Activated CD8-positive, alpha-beta memory T cell treated with anti-CD3 and anti-CD28 coated beads, Interleukin-2, amount 50 U/mL, for 24 hours (primary cell): ENCODE measurements around the gene MRRF.
A peak's percentile ranks its signal among the peaks of the same experiment; 100 is the strongest.

Source experiments
- DNase-seq: peaks from one replicate; pipeline ENCODE4 v3.0.0-alpha.2; 2020; ENCODE audit errors: extremely low read depth

Gene MRRF, protein sequence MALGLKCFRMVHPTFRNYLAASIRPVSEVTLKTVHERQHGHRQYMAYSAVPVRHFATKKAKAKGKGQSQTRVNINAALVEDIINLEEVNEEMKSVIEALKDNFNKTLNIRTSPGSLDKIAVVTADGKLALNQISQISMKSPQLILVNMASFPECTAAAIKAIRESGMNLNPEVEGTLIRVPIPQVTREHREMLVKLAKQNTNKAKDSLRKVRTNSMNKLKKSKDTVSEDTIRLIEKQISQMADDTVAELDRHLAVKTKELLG

DNA sequence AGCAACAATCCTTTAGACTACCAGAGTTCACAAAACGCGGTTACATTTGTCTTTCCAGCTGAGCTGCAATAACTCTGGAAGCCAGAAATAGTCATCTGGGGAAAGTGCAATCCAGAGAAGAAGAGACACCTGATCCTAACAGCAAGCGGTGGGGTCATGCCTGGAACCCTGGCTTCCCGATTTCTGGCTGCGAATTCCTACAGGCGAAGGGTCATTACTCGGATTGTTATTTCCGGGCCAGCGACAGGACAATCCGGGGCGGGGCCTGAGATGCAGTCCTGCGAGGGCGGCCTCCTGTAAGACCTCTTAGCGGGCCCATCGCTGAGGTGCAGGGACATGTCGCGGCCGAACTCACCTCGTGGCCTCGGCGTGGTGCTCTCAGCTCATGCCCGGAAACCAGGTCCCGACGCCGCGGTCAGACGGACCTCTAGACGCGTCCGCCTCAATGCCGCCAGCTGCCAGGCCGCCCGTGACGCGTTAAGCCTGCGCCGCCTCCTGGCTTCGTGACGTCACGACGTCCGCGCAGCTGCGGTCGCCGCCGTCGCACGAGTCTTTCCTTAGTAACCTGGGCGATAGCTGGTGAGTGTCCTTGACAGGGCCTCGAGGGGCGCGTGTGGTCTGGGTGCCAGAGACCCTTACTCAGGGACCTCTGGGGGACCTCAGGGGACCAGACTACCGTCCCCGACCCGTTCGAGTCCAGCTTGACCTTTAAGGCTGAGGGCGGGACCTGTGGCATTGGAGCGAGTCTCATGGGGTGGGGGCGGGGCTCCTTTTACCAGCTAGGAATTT is at the start of gene MRRF, which contains the start of gene RBM18:
Gene MRRF, plus strand, starts transcription at position 523 of the 789 bp plus-strand sequence. CDS start 6,010 bp downstream, outside the sequence.
Gene RBM18, minus strand, starts transcription at position 481 of the 789 bp plus-strand sequence. CDS start 3,348 bp downstream, outside the sequence.
- peak; percentile 72 for DNase-seq

DNA sequence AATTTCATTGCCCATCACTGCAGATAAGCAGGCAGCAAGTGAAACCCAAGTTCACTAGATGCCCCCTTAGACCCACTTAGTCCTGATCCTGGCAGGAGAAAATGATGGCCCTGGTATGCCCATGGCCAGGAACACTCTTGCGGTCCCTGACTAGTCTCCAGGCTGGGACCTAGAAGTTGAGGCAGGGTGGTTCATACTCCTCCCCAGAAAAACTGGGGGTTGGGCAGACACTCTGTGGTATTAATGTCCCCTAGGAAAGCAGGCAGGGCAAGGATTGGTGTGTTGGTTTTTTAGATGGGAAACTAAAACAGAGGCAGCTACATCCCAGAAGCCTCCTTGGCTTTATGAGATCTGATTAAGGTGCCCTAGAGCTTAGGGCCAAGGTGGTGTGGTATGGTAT is 49.0 kb upstream of the MRRF start:
- no peak for DNase-seq

DNA sequence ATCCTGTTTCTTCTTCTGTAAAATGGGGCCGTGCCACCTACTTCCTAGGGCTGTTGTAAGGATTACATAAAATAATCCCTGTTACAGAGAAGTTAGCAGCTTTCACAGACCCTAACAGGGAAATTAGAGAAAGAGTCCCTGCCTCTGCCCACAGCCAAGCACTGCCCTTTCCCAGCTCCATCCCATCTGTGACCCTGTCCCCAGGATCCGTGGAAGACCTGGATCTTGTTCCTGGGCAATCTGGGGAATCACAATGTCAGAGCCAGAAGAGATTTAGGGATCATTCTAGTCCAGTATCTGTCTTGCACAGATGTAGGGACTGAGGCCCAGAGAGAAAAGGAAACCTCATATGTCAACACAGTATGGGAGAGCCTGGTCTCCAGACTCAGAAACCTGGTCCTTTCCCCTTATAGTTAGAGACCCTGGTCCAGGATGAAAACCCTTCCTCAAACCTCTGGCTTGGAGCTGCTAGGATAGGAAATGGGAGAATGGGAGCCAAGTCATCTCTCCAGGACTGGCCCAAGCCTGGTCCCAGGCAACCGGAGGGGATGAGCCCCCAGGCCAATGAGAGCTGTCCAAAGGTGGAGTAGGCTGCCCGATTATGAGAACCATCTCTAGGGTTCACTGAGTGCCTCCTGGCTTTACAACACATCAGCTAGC is 48.4 kb upstream of the MRRF start:
- no peak for DNase-seq

DNA sequence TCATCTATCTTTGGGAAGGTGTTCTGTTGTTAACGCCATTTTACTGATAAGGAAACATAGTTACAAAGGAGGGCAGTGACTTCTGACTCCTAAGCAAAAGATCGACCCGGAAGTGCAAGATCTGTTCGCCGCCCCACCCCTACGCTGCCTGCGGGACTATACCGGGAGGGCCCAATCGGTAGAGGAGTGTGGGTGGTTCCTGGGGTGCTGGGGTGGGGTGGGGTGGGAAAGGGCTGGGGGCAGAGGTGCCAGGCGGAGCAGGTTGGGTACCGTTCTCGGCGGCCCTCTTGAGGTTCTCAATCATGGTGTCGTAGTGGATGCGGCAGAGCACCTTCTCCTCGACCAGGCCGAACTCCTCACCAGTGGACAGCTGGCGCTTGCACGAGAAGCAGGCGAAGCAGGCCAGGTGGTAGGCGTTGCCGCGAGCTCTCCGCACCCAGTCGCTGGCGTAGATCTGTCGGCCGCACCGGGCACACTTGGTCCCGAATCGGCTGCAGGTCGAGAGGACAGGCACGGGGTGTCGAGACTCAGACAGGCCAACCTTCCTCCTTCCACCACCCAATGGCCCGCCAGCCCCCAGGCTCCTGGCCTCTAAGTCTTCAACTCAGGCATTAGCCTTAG is 47.8 kb upstream of the MRRF start:
- no peak for DNase-seq

DNA sequence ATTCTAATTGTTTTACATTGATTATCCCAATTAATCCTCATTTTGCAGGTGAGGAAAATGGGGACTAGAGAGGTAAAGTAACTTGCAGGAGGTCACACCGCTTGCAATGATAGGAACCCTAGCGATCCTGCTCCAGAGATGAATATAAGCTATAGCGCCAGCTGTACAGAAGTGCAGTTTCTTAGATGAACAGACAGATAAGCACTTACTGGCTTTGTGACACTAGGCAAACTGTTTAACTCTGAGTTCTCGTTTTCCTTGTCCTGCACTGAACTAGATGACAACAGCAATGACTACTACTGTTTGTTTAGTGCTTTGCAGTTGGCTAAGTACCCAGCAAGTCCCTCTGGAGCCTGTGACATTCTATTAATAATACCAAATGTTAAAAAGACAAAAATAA is 47.0 kb upstream of the MRRF start:
- DNase-seq, result no peak

DNA sequence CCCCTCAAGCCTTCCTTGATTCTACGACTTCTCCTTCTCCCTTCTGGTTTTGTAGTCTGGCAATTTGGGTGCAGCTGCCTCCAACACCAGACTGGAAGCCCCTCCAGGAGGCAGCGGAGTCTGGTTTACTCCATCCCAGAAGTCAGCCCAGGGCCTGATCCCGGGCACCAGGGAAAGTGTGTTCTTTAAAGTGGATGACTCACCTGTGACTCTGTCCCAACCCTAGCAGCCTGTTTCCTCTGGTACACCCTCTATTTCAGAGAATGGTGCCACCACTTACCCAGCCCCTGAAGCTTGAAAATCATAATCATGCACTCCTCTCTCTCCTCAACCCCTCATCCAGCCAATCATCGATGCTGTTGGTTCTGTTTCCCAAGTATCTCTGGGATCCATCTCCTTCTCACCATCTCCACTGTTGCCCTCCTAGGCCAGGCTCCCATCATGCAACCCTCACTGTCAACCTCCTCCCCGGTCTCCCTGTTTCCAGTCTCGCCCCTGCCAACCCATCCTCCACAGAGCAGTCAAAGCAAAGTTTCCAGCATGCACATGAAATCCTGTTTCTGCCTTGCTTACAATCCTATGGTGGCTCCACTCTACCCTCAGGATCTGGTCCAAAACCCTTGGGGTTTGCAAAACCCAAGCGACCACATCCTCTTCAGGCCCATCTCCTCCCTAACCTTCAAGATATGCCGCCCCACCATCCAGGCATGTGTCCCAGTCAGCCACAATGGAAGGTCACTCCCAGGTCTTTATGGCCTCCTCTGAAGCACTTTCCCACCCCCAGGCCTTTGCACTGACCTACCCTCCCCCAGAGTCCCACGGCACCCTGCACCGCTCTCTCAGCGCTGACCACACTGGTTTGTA is 46.4 kb upstream of the MRRF start:
- no peak for DNase-seq

DNA sequence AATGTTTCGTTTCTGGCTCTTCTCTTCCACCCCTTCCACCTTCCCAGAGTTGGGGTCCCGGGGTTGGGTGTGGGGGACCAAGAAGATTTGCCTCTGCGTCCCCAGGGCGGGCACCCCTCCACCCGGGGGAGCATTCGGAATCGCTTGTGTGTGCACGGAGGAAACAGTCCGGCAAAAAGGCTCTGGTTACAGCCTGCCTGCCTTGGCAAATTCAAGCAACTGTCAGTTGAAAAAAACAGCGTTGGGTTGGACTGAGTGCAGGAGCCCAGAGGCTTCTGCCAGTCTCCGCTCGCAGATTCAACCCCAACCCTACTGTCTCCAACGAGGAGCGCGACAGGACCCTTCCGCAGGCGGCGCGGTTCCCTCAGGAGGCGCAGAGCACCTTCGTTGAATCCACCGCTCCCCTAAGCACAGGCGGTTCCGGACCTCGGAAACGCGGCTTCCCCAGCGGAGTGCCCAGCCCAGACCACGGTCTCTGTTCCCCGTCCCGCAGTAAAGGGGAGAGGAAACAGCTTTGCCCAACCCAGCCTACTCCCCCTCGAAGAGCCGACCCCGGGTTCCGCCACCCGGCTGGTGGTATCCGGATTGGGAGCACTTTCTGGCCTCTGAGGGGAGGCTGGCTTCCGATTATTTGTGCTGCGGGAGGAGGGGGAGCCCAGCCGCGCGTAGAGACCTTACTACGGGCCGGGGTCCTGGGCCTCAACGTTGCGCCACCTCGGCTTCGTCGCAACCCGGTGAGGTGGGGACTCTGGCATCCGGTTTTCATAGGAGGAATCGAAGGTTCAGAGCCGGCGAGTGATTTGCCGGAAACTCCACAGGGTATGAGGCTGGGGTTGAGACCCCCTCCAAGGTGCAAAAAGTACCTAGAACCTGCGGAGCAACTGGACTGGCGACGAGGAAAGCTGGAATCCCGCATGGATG is 45.5 kb upstream of the MRRF start:
- no peak for DNase-seq

DNA sequence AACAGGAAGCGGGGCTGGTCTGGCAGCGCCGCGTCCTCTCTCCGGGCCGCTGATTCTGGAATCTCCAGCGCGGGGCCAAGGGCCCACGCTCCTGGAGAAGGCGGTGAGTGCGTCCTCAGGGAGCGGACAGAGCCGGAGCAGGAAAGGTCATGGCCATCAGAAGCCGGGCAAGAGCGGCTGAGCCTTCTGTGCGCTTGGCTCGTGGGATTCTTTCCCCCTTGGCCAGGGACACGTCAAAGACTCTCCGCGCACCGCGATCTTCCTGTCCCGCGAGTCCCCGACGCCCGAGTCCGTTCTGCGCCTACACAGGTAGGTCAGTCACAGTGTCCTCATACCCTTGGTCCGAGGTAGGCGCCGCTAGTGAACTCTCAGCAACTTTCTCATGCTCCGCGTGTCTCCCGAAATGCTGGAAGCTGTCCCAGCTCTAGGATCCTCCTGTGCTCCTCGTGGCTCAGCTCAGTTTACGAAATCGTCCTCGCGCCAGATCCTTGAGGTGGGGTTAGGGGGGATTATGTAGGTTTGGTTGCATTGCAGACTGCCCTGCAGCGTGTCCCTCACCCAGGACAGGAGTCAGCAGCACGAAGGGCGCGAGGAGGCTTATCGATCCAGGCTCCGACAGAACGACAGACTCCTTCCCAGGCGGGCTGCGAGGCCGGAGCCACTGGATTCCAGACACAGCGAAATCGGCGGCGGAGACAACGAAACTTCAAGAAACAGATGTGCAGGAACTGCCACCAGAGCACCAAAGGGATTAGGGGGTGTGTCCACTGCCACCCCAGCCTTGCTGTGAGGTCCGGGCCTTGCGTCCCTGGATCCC is 44.6 kb upstream of the MRRF start:
- DNase-seq, result no peak

DNA sequence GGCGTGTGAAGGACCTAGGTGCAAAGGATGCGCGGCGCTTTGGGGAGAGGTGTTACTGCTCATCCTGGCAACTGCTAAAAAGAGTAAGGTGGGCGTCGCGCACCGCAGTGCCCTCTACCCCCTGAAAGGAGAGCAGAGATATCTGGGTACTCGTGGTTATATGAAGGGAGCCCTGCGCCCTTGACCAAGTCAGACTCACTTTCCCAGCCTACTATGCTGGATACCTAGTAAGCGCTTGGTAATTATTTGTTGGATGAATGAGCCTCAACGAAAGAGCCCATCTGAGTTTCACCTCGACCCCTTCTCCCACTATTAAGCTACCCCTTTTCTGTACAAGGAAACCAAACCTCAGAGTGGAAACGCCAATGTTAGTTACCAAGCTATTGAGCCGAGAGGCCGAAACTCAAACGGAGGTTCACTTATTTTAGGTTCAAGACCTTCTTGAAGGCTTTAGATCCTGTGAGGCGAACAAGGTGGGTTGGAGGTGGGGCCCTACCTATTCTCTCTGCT is 44.0 kb upstream of the MRRF start:
- DNase-seq, result no peak

DNA sequence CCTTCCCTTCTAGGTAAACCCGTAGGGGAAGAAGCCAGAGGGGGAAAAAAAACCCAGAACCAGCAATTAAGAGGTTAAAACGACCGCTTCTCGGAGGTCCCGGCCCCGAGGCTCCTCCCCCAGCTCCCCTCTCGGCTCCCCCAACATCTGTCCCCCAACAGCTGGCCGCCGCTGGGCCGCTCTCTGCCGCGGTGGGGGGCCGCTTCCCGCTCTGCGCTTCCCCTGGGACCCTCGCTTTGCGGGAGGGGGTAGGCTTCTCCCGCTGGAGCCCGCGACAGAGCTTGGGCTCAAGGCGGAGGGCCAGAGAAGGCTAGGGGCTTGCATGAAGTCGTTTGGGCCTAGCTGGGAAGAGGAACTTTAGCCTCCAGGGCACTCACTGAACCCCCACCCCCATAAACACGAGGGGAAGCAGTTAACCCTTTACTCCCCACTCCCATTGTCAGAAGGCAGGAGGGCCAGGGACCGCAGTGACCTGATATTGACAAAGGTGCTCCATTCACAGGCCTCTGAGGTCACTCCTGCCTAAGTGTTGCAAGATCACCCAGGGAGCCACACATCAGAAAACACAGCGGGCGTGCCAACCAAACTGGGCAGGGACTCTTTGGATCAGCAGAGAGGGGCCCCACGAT is 43.4 kb upstream of the MRRF start:
- DNase-seq, result no peak

DNA sequence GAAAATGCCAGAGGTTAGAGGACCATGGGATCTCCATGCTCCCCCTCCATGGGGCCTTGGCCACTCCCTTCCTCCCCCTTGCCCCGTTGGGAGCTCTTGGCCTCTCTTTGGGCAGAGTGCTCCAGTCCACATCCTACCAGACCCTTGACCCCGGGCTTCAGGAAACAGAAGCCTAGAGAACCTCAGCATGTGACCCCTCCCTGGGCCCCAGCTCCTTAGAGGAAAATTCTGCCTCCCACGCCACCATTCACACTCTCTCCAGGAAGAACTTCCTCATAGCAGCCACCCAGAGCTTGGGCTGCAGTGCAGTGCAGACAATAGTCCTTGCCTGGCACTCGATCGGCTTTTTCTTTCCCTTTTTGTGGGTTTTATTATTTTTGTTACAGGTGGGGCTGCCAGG is 41.9 kb upstream of the MRRF start:
- no peak for DNase-seq

DNA sequence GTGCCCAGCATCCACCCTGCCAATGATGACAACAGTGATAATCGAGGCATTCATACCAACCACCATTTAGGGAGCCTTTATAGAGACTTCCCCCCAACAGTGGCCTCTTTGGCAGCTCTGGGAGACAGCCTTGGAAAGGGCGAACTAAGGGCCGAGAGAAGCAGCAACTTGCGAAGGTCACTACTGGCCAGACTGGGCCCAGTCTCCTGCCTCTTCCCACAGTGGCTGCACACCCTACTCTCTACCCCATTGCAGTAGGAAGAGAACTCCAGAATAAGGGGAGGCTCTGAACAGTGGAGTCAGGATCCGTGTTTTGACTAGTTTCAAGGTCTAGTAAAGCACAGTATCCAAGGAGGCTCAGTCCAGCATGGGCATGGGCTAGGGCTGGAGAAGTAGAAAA is 41.2 kb upstream of the MRRF start:
- no peak for DNase-seq

DNA sequence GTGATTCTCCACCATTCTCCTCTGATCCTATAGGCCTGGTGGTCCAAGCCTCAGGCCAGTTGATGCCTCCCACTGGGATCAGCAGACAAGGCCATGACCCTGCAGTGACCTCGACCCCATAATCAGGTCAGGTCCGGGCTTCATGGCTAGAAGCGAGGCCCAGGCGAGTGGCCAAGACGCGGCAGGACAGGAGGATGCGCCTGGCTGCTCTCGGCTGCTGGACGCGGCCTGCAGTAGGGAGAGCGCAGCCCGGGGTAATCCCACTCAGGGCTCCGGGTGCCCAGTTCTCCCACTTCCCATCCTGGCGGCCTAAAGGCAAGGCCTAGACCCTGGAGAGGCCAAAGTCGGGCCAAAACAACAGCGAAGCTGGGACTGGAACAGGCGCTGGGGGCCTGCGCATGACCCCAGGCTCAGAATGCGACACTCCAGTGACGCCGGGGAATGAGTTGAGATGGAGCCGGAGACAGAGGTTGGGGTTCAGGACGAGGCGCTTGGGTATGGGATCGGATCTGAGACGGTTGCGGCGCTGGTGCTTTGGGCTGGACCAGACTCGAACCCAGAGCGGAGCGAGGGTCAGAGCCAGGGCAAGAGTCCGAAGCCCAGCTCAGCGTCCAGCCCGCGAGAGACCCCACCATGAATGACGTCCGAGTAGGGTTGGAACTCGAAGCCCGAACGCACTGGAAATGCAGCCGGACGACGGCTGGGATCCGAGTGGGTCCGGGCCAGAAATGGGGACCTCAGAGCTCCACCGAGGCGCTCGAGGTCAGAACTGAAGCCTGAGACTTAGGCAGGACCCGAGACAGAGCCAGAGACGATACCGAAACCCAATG is 39.2 kb upstream of the MRRF start:
- no peak for DNase-seq

DNA sequence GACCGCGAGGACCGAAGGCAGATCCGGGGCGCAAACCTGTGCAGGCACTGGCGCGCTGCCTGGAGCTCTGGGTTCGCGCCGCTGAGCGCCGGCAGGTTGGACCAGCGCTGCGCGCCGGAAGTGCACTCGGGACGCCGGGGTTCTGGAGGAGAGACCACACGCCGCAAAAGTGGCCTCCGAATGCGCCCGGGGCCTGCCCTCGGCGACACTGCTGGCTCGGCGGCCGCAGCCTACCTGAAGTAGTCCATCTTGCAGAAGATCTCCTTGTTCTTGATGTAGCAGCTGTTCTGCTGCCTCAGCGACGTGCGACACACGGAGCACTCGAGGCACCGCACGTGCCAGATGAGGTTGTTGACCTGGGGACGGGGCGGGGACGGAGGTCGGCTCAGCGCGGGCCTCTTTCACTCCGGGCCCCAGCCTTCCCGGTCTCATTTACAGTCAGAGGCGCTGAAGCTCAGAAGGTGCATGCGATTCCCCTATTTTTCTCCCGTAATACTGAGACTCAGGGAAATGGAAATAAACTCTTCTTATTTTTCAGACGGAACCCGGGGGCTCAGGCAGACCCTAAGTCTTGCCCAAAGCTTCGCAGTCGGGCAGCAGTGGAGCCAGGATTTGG is 38.4 kb upstream of the MRRF start:
- DNase-seq, result no peak

DNA sequence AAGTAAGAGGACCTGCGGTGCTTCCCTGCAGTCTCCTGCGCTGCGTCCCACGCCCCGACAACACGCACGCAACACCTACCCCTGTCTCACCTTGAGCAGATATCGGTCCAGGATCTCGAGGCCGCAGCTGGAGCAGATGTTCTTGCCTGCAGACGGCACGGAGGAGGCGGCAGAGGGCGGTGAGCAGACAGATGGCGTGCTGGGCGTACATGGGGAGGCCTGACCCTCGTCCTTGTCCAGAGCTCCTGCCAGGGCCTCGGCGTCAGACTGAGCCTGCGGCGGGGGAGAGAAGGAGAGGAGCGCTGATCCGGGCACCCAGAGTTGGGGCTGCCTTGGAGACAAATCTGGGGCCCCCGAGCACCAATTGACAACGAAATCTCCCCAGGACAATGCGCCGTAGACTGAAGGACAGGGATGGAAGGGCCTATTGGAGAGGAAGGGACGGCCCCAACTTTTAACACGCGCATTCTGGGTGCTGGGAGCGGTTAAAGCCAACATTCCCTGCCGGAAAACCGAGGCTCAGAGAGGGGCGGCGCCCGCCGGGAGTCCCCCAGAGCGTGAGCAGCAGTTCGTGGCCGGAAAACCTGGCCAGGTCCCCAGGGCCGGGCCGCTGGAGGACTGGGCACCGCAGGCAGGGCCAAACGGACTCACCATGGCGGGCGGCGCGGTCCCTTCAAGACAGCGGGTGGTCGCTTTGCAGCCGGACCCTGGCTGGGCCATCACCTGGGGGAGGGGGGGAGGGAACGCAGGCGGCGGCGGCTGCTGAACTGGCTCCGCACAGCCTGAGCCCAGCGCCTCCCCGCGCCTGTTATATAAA is 37.7 kb upstream of the MRRF start:
- no peak for DNase-seq

DNA sequence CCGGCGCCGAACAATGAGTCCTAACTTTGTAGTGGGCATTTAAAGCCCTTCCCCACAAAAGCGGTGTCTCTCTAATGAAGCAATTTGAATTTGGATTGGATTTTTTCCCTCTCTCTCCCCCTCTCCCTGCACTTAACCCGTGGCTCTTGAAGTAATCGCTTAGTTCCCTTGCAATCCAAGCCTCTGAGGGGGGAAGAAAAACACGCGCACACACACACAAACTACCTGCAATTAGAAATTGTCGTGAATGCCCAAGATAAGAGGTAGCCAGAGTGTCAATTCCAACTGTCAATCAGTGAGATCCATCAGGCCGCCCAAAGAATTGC is 37.1 kb upstream of the MRRF start:
- DNase-seq, result no peak

DNA sequence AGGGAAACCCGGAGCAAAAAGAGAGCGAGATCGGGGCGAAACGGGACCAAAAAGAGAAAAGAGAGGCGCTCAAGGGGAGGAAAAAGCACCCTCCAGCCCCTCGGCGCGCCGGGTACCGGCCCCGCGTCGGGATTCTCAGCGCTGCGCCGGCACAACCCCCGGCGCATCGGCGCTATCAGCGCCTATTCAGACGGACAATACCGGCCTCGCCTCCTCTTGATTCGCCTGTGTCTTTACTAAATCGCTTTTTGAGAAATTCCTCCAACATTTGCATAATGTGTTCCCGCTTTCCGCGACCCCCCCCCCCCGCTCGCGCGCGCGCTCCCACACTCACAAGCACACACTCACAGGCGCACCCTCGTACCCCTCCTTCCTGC is 36.5 kb upstream of the MRRF start:
- no peak for DNase-seq
